ENCODE data around the gene CTNNA3. TPM values are rescaled to one million over a fixed set of nuclear protein-coding genes. Genes with fewer than 3 reads are reported as not detected.
A peak's percentile ranks its signal among the peaks of the same experiment; 100 is the strongest.

CTNNA3 gene
- polyA plus RNA-seq, 1 experiment, result 0.26 TPM

GRCh38 chr10:66284621-66285020 is 1411.4 kb downstream of the CTNNA3 start:
- ChIA-PET CTCF (no interaction called here), POLR2A (no interaction called here)
- no peak for TF ChIP-seq CTCF (IDR thresholded peaks at IDR 0.05; ENCODE audit: low read depth, low read length)
- Histone ChIP-seq H3K9me3 (ENCODE audit: control insufficient read depth, insufficient read depth, low read length) (no peaks in the 10 kb centered on the region), H3K4me3 (ENCODE audit: low read depth, low read length) (no peak overlapping the region), H3K27ac (ENCODE audit: low read depth, low read length) (no peak overlapping the region), H3K27me3 (ENCODE audit: control insufficient read depth, insufficient read depth, low read length) (no peaks in the 10 kb centered on the region)
- DNase-seq (ENCODE audit: low read depth, low spot score), result no peak

- Histone ChIP-seq H3K27ac (ENCODE audit: low read depth, low read length) (no peak overlapping the region), H3K4me3 (ENCODE audit: low read depth, low read length) (no peak overlapping the region), H3K27me3 (ENCODE audit: control insufficient read depth, insufficient read depth, low read length) (no peaks in the 10 kb centered on the region), H3K9me3 (ENCODE audit: control insufficient read depth, insufficient read depth, low read length) (no peaks in the 10 kb centered on the region)
- ChIA-PET POLR2A (no interaction called here), CTCF (no interaction called here)
- no peak for TF ChIP-seq CTCF (IDR thresholded peaks at IDR 0.05; ENCODE audit: low read depth, low read length)
- no peak for DNase-seq (ENCODE audit: low read depth, low spot score)
Measured at GRCh38 chr10:66283874-66284464, 1412.0 kb downstream of the CTNNA3 start.

DNA sequence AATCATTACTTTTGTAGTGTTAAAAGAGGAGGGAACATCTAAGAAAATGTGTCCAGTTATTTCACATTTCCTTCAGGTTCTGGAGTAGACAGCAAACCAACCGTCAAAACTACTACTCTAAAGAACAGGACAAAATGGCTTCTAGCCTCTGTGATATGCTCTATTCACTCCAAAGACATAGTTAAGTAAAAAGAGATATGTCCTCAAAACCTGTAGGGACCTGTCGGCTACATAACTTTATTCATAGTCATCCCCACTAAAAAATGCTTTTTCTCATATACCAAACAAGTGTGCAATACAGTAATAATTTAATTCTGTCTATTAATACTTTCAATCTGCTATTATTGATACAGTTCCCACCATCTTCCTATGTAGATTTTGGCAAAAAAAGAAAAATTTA is 1412.9 kb downstream of the CTNNA3 start:
- no peak overlapping the region for H3K27ac ChIP-seq (ENCODE audit: low read depth, low read length)

DNA sequence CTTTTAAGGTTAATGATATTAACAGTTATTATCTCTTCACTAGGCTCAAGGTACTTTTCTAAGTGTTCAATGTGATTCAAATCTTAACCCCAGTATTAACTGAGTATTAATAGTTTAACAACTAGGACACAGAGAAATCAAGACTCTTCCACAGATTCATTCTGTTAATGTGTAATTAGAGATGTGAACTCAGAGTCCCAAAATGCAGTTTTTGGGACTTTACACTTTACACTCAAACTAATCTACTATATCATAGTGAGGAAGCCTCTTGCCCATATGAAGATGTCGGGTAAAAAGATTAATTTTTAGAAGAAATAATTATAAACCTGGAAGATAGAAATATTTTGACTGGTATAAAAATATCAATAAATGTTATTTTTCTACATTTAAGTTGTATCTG is 1414.7 kb downstream of the CTNNA3 start:
- POLR2A ChIA-PET, result no interaction called here

More for the DNA sequence above, 1412.9 kb downstream of the CTNNA3 start:
- Histone ChIP-seq H3K9me3 (ENCODE audit: control insufficient read depth, insufficient read depth, low read length) (no peaks in the 10 kb centered on the region), H3K27me3 (ENCODE audit: control insufficient read depth, insufficient read depth, low read length) (no peaks in the 10 kb centered on the region), H3K4me3 (ENCODE audit: low read depth, low read length) (no peak overlapping the region)
- ChIA-PET CTCF (no interaction called here), POLR2A (no interaction called here)
- no peak for DNase-seq (ENCODE audit: low read depth, low spot score)
- no peak for TF ChIP-seq CTCF (IDR thresholded peaks at IDR 0.05; ENCODE audit: low read depth, low read length)

GRCh38 chr10:66277481-66277880 is 1418.5 kb downstream of the CTNNA3 start:
- Histone ChIP-seq H3K4me3 (ENCODE audit: low read depth, low read length) (no peak overlapping the region), H3K9me3 (ENCODE audit: control insufficient read depth, insufficient read depth, low read length) (no peaks in the 10 kb centered on the region), H3K27ac (ENCODE audit: low read depth, low read length) (no peak overlapping the region), H3K27me3 (ENCODE audit: control insufficient read depth, insufficient read depth, low read length) (no peaks in the 10 kb centered on the region)
- TF ChIP-seq CTCF (IDR thresholded peaks at IDR 0.05; ENCODE audit: low read depth, low read length), result peak; percentile 32; the same call in 1 of the 2 replicates
- no peak for DNase-seq (ENCODE audit: low read depth, low spot score)
- ChIA-PET CTCF (no interaction called here), POLR2A (no interaction called here)

More for the DNA sequence above, 1414.7 kb downstream of the CTNNA3 start:
- Histone ChIP-seq H3K27me3 (ENCODE audit: control insufficient read depth, insufficient read depth, low read length) (no peaks in the 10 kb centered on the region), H3K27ac (ENCODE audit: low read depth, low read length) (no peak overlapping the region), H3K9me3 (ENCODE audit: control insufficient read depth, insufficient read depth, low read length) (no peaks in the 10 kb centered on the region), H3K4me3 (ENCODE audit: low read depth, low read length) (no peak overlapping the region)
- CTCF ChIA-PET, result no interaction called here
- DNase-seq (ENCODE audit: low read depth, low spot score), result no peak
- no peak for TF ChIP-seq CTCF (IDR thresholded peaks at IDR 0.05; ENCODE audit: low read depth, low read length)
